Loucy (cell line): ENCODE data around the gene MRTFB.

Source experiments
- CTCF ChIP-seq: fragments of 200-600 bp; sonication (generic); conservative IDR thresholded peaks from 2 replicates; pipeline ENCODE4 v1.5.1; 2014; ENCODE audit warnings: mild to moderate bottlenecking, antibody characterized with exemption, low read length
- EZH2phosphoT487 ChIP-seq: fragments of 200-600 bp; IDR thresholded peaks from 2 replicates; pipeline ENCODE4 v1.6.1; 2018; ENCODE audit warnings: antibody characterized with exemption, mild to moderate bottlenecking, moderate library complexity, borderline replicate concordance

GRCh38 chr16:14249291-14250032 lies 178.3 kb downstream of the MRTFB start:
- TF ChIP-seq CTCF (peak; percentile 76), EZH2phosphoT487 (no peak)
